Activated naive CD8-positive, alpha-beta T cell treated with anti-CD3 and anti-CD28 coated beads for 36 hours (primary cell): ENCODE measurements around the gene DRC3. TPM values are rescaled to one million over a fixed set of nuclear protein-coding genes. Genes with fewer than 3 reads are reported as not detected.
A peak's percentile ranks its signal among the peaks of the same experiment; 100 is the strongest.

Experiments
- DNase-seq: peaks from one replicate; pipeline ENCODE4 v3.0.0; 2021
- H3K27ac Mint-ChIP-seq: one replicate; pipeline ENCODE4 v1.8.0; 2022; ENCODE audit warnings: mild to moderate bottlenecking, moderate library complexity, mixed read lengths
- H3K27me3 Mint-ChIP-seq: one replicate; pipeline ENCODE4 v1.8.0; 2022; ENCODE audit warnings: mild to moderate bottlenecking, mixed read lengths
- H3K36me3 Mint-ChIP-seq: one replicate; pipeline ENCODE4 v1.8.0; 2021; ENCODE audit warnings: mild to moderate bottlenecking, mixed read lengths
- H3K4me1 Mint-ChIP-seq: one replicate; pipeline ENCODE4 v1.8.0; 2021; ENCODE audit warnings: mixed read lengths
- H3K4me3 Mint-ChIP-seq: one replicate; pipeline ENCODE4 v1.8.0; 2022; ENCODE audit warnings: mild to moderate bottlenecking, moderate library complexity, mixed read lengths
- H3K9me3 Mint-ChIP-seq: one replicate; pipeline ENCODE4 v1.8.0; 2022; ENCODE audit warnings: mixed read lengths
- total RNA-seq, 2 experiments: library from RNA; stranded (reverse); gene quantifications; one replicate each; pipeline ENCODE4 v1.2.3, GENCODE V29; 2021

Gene DRC3
- total RNA-seq, 2 experiments from 2014 or later: 0.18 to 0.52 TPM

- no peak for DNase-seq
- H3K4me1 Mint-ChIP-seq: peaks cover 36% of the 10 kb centered on the region
- peak overlapping the region; percentile 84 for H3K4me3 Mint-ChIP-seq
- no peaks in the 10 kb centered on the region for H3K27me3 Mint-ChIP-seq
- no peaks in the 10 kb centered on the region for H3K36me3 Mint-ChIP-seq
- no peaks in the 10 kb centered on the region for H3K9me3 Mint-ChIP-seq
- H3K27ac Mint-ChIP-seq: peak overlapping the region; percentile 69
These were observed 1.1 kb upstream of the DRC3 start for GRCh38 chr17:17971431-17972125.

- Mint-ChIP-seq H3K36me3 (no peaks in the 10 kb centered on the region), H3K27me3 (no peaks in the 10 kb centered on the region)
These were observed 241 bp downstream of the DRC3 start for GRCh38 chr17:17972952-17973254.

GRCh38 chr17:17975436-17975835, 2.8 kb downstream of the DRC3 start:
- Mint-ChIP-seq H3K9me3 (no peaks in the 10 kb centered on the region), H3K4me1 (peaks cover 15% of the 10 kb centered on the region), H3K36me3 (no peaks in the 10 kb centered on the region), H3K27me3 (no peaks in the 10 kb centered on the region), H3K27ac (no peak overlapping the region), H3K4me3 (no peak overlapping the region)
- DNase-seq: no peak

More at GRCh38 chr17:17972952-17973254, 241 bp downstream of the DRC3 start:
- H3K27ac Mint-ChIP-seq: peak overlapping the region; percentile 76
- peak overlapping the region; percentile 91 for H3K4me3 Mint-ChIP-seq
- DNase-seq: no peak
- H3K4me1 Mint-ChIP-seq: peaks cover 27% of the 10 kb centered on the region
- no peaks in the 10 kb centered on the region for H3K9me3 Mint-ChIP-seq

GRCh38 chr17:17976931-17977570, 4.4 kb downstream of the DRC3 start:
- no peaks in the 10 kb centered on the region for H3K27me3 Mint-ChIP-seq

GRCh38 chr17:17978481-17979424, 6.1 kb downstream of the DRC3 start:
- no peaks in the 10 kb centered on the region for H3K36me3 Mint-ChIP-seq
- no peaks in the 10 kb centered on the region for H3K27me3 Mint-ChIP-seq
- H3K9me3 Mint-ChIP-seq: no peaks in the 10 kb centered on the region
- no peak overlapping the region for H3K27ac Mint-ChIP-seq
- no peak overlapping the region for H3K4me3 Mint-ChIP-seq
- DNase-seq: no peak
- peaks cover under 1% of the 10 kb centered on the region for H3K4me1 Mint-ChIP-seq

More at GRCh38 chr17:17976931-17977570, 4.4 kb downstream of the DRC3 start:
- Mint-ChIP-seq H3K4me1 (peaks cover 4% of the 10 kb centered on the region), H3K36me3 (no peaks in the 10 kb centered on the region), H3K9me3 (no peaks in the 10 kb centered on the region), H3K27ac (no peak overlapping the region), H3K4me3 (no peak overlapping the region)
- no peak for DNase-seq

- H3K27ac Mint-ChIP-seq: no peak overlapping the region
- H3K36me3 Mint-ChIP-seq: no peaks in the 10 kb centered on the region
- no peaks in the 10 kb centered on the region for H3K27me3 Mint-ChIP-seq
- no peak for DNase-seq
- H3K9me3 Mint-ChIP-seq: no peaks in the 10 kb centered on the region
- no peak overlapping the region for H3K4me3 Mint-ChIP-seq
- no peaks in the 10 kb centered on the region for H3K4me1 Mint-ChIP-seq
These were observed 7.1 kb downstream of the DRC3 start for GRCh38 chr17:17979778-17980177.

GRCh38 chr17:17981330-17981729, 8.7 kb downstream of the DRC3 start:
- Mint-ChIP-seq H3K4me3 (no peak overlapping the region), H3K36me3 (no peaks in the 10 kb centered on the region), H3K4me1 (no peaks in the 10 kb centered on the region), H3K27me3 (no peaks in the 10 kb centered on the region), H3K9me3 (no peaks in the 10 kb centered on the region), H3K27ac (no peak overlapping the region)
- DNase-seq: no peak

GRCh38 chr17:17982801-17983200, 10.1 kb downstream of the DRC3 start:
- no peak overlapping the region for H3K27ac Mint-ChIP-seq
- no peaks in the 10 kb centered on the region for H3K4me1 Mint-ChIP-seq
- no peaks in the 10 kb centered on the region for H3K9me3 Mint-ChIP-seq
- no peak for DNase-seq
- H3K36me3 Mint-ChIP-seq: no peaks in the 10 kb centered on the region
- no peaks in the 10 kb centered on the region for H3K27me3 Mint-ChIP-seq
- H3K4me3 Mint-ChIP-seq: no peak overlapping the region

- H3K27ac Mint-ChIP-seq: no peak overlapping the region
- no peak for DNase-seq
- H3K4me3 Mint-ChIP-seq: no peak overlapping the region
- H3K36me3 Mint-ChIP-seq: no peaks in the 10 kb centered on the region
- H3K9me3 Mint-ChIP-seq: no peaks in the 10 kb centered on the region
- H3K4me1 Mint-ChIP-seq: no peaks in the 10 kb centered on the region
- H3K27me3 Mint-ChIP-seq: no peaks in the 10 kb centered on the region
These were observed 10.7 kb downstream of the DRC3 start for GRCh38 chr17:17983376-17983775.

- H3K9me3 Mint-ChIP-seq: no peaks in the 10 kb centered on the region
- no peaks in the 10 kb centered on the region for H3K27me3 Mint-ChIP-seq
- H3K27ac Mint-ChIP-seq: no peak overlapping the region
- no peak for DNase-seq
- no peaks in the 10 kb centered on the region for H3K4me1 Mint-ChIP-seq
- no peak overlapping the region for H3K4me3 Mint-ChIP-seq
- no peaks in the 10 kb centered on the region for H3K36me3 Mint-ChIP-seq
These were observed 11.1 kb downstream of the DRC3 start for GRCh38 chr17:17983776-17984175.

GRCh38 chr17:17985153-17985552, 12.5 kb downstream of the DRC3 start:
- Mint-ChIP-seq H3K4me1 (no peaks in the 10 kb centered on the region), H3K27me3 (no peaks in the 10 kb centered on the region), H3K9me3 (no peaks in the 10 kb centered on the region), H3K27ac (no peak overlapping the region), H3K36me3 (no peaks in the 10 kb centered on the region), H3K4me3 (no peak overlapping the region)
- no peak for DNase-seq

- H3K9me3 Mint-ChIP-seq: no peaks in the 10 kb centered on the region
- peak; percentile 14 for DNase-seq
- H3K36me3 Mint-ChIP-seq: no peaks in the 10 kb centered on the region
- H3K27me3 Mint-ChIP-seq: no peaks in the 10 kb centered on the region
- H3K4me1 Mint-ChIP-seq: no peaks in the 10 kb centered on the region
- no peak overlapping the region for H3K4me3 Mint-ChIP-seq
- H3K27ac Mint-ChIP-seq: no peak overlapping the region
These were observed 12.9 kb downstream of the DRC3 start for GRCh38 chr17:17985555-17985954.

- no peaks in the 10 kb centered on the region for H3K27me3 Mint-ChIP-seq
- no peaks in the 10 kb centered on the region for H3K9me3 Mint-ChIP-seq
- no peak overlapping the region for H3K4me3 Mint-ChIP-seq
- H3K27ac Mint-ChIP-seq: no peak overlapping the region
- no peaks in the 10 kb centered on the region for H3K4me1 Mint-ChIP-seq
- no peaks in the 10 kb centered on the region for H3K36me3 Mint-ChIP-seq
- no peak for DNase-seq
These were observed 14.7 kb downstream of the DRC3 start for GRCh38 chr17:17987187-17987896.

- no peaks in the 10 kb centered on the region for H3K36me3 Mint-ChIP-seq
- no peak for DNase-seq
- no peaks in the 10 kb centered on the region for H3K4me1 Mint-ChIP-seq
- no peaks in the 10 kb centered on the region for H3K9me3 Mint-ChIP-seq
- H3K27me3 Mint-ChIP-seq: no peaks in the 10 kb centered on the region
- no peak overlapping the region for H3K27ac Mint-ChIP-seq
- no peak overlapping the region for H3K4me3 Mint-ChIP-seq
These were observed 15.2 kb downstream of the DRC3 start for GRCh38 chr17:17987901-17988300.

GRCh38 chr17:17988427-17988945, 15.8 kb downstream of the DRC3 start:
- no peak for DNase-seq
- Mint-ChIP-seq H3K4me3 (no peak overlapping the region), H3K36me3 (no peaks in the 10 kb centered on the region), H3K27me3 (no peaks in the 10 kb centered on the region), H3K4me1 (no peaks in the 10 kb centered on the region), H3K9me3 (no peaks in the 10 kb centered on the region), H3K27ac (no peak overlapping the region)
